ENCODE measurements around the gene SLC22A17. TPM values are rescaled to one million over a fixed set of nuclear protein-coding genes. Genes with fewer than 3 reads are reported as not detected.

The SLC22A17 gene
- total and polyA plus RNA-seq, 2 of the 4 experiments (the other 2 are of a cell fraction) = 6.6 to 36.0 TPM

GRCh38 chr14:23364164-23365035 lies 11.7 kb upstream of the SLC22A17 start:
- peaks cover 7% of the 10 kb centered on the region; the same call in 1 of the 2 replicates for H3K27me3 ChIP-seq (ENCODE audit: control insufficient read depth, insufficient read depth, low read length)
- peaks cover 12% of the 10 kb centered on the region; the same call in 1 of the 2 replicates for H4K20me1 ChIP-seq (ENCODE audit: insufficient read depth, low read length)
- H3K56ac ChIP-seq (ENCODE audit: extremely low read depth, insufficient read depth, low read length) = peak overlapping the region; percentile 50
- H2BK5ac ChIP-seq (ENCODE audit: low read depth, low read length, poor library complexity, severe bottlenecking) = peak overlapping the region; percentile 73
- no TSS peak for BruUV-seq (replicated peaks)
- peak overlapping the region; percentile 88 for H2AFZ ChIP-seq (replicated peaks; ENCODE audit: low read length, poor library complexity)
- peak overlapping the region; percentile 76 for H3K4me2 ChIP-seq (ENCODE audit: low read depth, low read length)
- peaks cover 8% of the 10 kb centered on the region for H3K4me1 ChIP-seq (ENCODE audit: control insufficient read depth, insufficient read depth, low read length)
- H2BK120ac ChIP-seq (ENCODE audit: low read depth, low read length) = peak overlapping the region; percentile 47
- peak overlapping the region; percentile 92 for H3K4ac ChIP-seq (ENCODE audit: low read depth, low read length)
- WGBS, 2 experiments (ENCODE audit: extremely low coverage in 2 of 2, insufficient read length in 1 of 2) = no CpG with 5 or more reads among the region's 21 CpGs
- peak overlapping the region; percentile 93 for H3K23ac ChIP-seq (ENCODE audit: low read depth, low read length)
- peak overlapping the region; percentile 55 for H3K4me3 ChIP-seq (ENCODE audit: insufficient read depth, low read depth, low read length)
- no peak overlapping the region; the same call in 2 of the 3 replicates for H2BK15ac ChIP-seq (ENCODE audit: low read depth, low read length)
- H4K5ac ChIP-seq (ENCODE audit: low read depth, low read length) = peak overlapping the region; percentile 80
- ChIA-PET CTCF (interaction anchor here (1.2 kb wide), 1 partner anchor 221 kb away, joined by 4 read pairs; no protein-coding TSS in a partner anchor), POLR2A (ENCODE audit: unreplicated experiment) (no interaction called here)
- no peak for TF ChIP-seq MAZ (IDR thresholded peaks at IDR 0.05; ENCODE audit: borderline replicate concordance, low read depth, low read length)
- no peak for TF ChIP-seq RCOR1 (IDR thresholded peaks at IDR 0.05; ENCODE audit: insufficient replicate concordance, low read length)
- no peak for TF ChIP-seq SMC3 (IDR thresholded peaks at IDR 0.05; ENCODE audit: low read depth, low read length)
- TF ChIP-seq BHLHE40 (IDR thresholded peaks at IDR 0.05; ENCODE audit: low read depth, low read length) = no peak
- no peak for TF ChIP-seq NFE2L2 (IDR thresholded peaks at IDR 0.05; ENCODE audit: low read depth, low read length)
- TF ChIP-seq USF2 (IDR thresholded peaks at IDR 0.05; ENCODE audit: low read depth, low read length) = no peak
- no peak for TF ChIP-seq RAD21 (IDR thresholded peaks at IDR 0.05; ENCODE audit: low read length)
- TF ChIP-seq CTCF (conservative IDR thresholded peaks at IDR 0.05; ENCODE audit: low read depth, low read length) = no peak
- no peak for TF ChIP-seq RFX5 (IDR thresholded peaks at IDR 0.05; ENCODE audit: low read depth, low read length)
- TF ChIP-seq POLR2A (IDR thresholded peaks at IDR 0.05; ENCODE audit: low read depth, low read length) = no peak
- TF ChIP-seq MXI1 (IDR thresholded peaks at IDR 0.05; ENCODE audit: borderline replicate concordance, low read depth, low read length) = no peak
- TF ChIP-seq FOS (IDR thresholded peaks at IDR 0.05; ENCODE audit: low read depth, low read length) = no peak
- peak overlapping the region; percentile 95 to 99 for H4K8ac ChIP-seq (ENCODE audit: low read depth in 2 of 2, low read length in 2 of 2)
- in situ Hi-C loops (cut with MboI; ENCODE audit: low sequenced_read_pairs) = no loop called here
- H3K9me1 ChIP-seq (ENCODE audit: insufficient read depth, low read length) = peaks cover 8% of the 10 kb centered on the region; the same call in 1 of the 2 replicates
- peak overlapping the region; percentile 93 for H3K14ac ChIP-seq (replicated peaks; ENCODE audit: low read depth, low read length)
- peak overlapping the region; percentile 100 for H2AK9ac ChIP-seq (replicated peaks; ENCODE audit: low read depth, low read length, poor library complexity)
- no peak overlapping the region for H2BK20ac ChIP-seq (ENCODE audit: low read depth, low read length)
- intact Hi-C loops (cut with micrococcal nuclease) = no loop called here
- no peaks in the 10 kb centered on the region for H3K9me3 ChIP-seq (ENCODE audit: control insufficient read depth, insufficient read depth, low read length)
- H2AK5ac ChIP-seq (ENCODE audit: low read depth, low read length) = peak overlapping the region; percentile 97
- peaks cover 7% of the 10 kb centered on the region; the same call in 1 of the 2 replicates for H3K36me3 ChIP-seq (ENCODE audit: control insufficient read depth, insufficient read depth, low read length)
- H3K9ac ChIP-seq (ENCODE audit: low read depth, low read length) = peak overlapping the region; percentile 98
- dilution Hi-C loops (cut with HindIII; ENCODE audit: low sequenced_read_pairs, unreplicated experiment) = no loop called here
- ATAC-seq (ENCODE audit: low read depth) (peak; percentile 4; the same call in 1 of the 2 replicates), DNase-seq (no peak)
- H3K27ac ChIP-seq (ENCODE audit: insufficient read depth, low read length) = peak overlapping the region; percentile 98
- H3K18ac ChIP-seq (ENCODE audit: low read depth, low read length) = peak overlapping the region; percentile 67
- peaks cover 13 to 37% of the 10 kb centered on the region in 2 experiments; a peak in 3 of 4 replicates for H3K79me1 ChIP-seq (ENCODE audit: low read depth in 1 of 2, low read length in 2 of 2)
- peak overlapping the region; percentile 96 for H4K91ac ChIP-seq (ENCODE audit: insufficient read depth, low read depth, low read length)
